SK-N-MC (cell line): ENCODE results near the gene ICE2.

Experiments
- EZH2 ChIP-seq: fragments of 200-600 bp; sonication (generic); IDR thresholded peaks from one replicate; pipeline ENCODE4 v1.6.1; 2017; ENCODE audit warnings: antibody characterized with exemption
- POLR2AphosphoS5 ChIP-seq: IDR thresholded peaks from 2 replicates; pipeline ENCODE4 v1.6.1; 2012; ENCODE audit warnings: mild to moderate bottlenecking, low read depth, low read length, borderline replicate concordance

- TF ChIP-seq POLR2AphosphoS5 (no peak), EZH2 (no peak)
Observed at GRCh38 chr15:60508442-60508841, 29.5 kb upstream of the ICE2 start.
